Posterior cingulate gyrus (tissue), 11 donors: Measurements from ENCODE around the gene ART1.

Experiments used
- DNase-seq, 10 donors: peaks; one replicate each; pipeline versions ENCODE4 v3.0.0 to v3.0.0-alpha.2; 2020 to 2021; ENCODE audit warnings: mixed read lengths in 3 of 10
- intact Hi-C: fragments of 100-400 bp; cut with DNase I; formaldehyde crosslinking; loops from one replicate; pipeline ENCODE4 v1.15.1; 2023

ART1 gene

DNA sequence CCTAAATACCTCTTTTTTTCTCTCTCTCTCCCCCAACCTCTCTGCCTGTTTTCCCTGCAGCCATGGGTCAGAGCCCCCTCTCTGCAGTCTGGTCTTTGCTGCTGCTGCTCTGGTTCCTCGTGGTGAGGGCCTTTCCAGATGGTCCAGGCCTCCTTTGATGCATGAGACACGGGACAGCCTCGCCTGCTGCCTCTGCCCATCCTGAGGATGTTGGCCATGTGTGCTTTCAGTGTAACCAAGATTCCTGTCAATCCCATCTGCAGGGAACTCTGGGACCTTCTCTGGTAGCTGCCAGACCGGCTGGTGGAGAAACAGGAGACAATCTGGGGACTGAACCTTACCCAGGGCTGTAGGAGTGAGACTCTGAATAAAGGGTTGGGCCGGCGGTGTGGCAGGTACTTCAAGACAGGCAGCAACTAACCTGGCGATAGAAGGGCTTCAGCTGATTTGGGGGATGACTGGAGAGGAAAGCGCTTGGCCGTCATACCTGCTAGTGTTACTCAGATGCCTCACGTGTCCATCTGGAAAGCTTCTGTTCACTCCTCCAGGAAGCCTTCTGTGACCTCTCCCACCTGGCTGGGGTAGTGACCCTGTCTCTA is 19.2 kb downstream of the ART1 start:
- DNase-seq: no peak
- intact Hi-C loops: no loop called here

DNA sequence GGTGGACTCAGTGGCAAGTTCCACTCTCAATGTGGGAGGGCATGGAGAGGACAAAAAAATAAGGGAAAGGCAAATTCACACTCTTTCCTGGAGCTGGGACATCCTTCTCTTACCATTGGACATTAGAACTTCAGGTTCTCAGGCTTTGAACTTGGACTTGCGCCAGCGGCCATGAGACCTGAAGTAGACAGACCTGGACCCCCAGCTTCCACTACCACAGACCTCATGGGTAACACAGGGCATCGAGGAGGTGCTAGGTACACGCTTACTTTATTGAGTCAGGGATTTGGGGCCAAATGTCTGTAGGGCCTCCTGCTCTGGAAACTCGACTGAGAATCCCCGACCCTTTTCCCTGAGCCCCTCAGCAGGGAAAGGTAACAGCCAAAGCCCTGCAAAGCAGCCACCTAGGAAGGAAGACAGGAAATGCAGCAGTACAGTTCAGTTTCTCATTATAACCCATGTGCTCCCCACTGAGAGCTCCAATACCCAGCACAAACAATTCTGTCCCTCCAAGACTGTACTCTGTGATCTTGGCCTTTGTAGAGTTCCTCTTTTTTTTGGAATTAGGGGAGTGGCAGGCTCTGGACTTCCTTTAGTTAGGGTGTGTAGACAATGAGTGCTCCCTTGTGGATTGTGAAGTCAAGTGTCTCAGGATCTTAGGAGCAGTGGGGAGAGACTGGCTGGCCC is 20.6 kb downstream of the ART1 start:
- intact Hi-C loops: no loop called here
- DNase-seq: no peak

DNA sequence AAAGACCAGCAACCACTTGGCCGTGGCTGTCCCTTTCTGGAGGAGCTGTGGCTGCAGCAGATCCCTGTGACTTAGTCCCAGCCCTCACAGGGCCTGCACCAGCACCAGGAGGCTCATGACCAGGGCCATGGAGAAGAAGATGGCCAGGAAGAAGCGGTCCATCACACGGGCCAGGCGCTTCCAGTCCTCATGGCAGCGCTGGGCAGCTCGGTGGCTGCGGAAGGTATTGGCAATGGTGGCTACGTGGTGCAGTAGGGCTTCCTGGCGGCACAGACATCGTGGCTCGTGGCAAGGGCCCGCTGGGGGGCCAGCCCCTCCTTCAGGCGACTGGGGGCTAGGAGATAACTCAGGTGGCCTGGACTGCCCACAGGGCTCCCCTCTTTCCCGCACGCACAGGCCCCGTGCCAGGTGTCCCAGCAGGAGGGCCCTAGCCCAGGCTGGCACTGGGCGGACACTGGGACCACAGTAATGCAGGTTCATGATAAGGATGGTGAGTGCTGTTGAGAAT is 21.1 kb downstream of the ART1 start:
- intact Hi-C loops: no loop called here
- no peak for DNase-seq

DNA sequence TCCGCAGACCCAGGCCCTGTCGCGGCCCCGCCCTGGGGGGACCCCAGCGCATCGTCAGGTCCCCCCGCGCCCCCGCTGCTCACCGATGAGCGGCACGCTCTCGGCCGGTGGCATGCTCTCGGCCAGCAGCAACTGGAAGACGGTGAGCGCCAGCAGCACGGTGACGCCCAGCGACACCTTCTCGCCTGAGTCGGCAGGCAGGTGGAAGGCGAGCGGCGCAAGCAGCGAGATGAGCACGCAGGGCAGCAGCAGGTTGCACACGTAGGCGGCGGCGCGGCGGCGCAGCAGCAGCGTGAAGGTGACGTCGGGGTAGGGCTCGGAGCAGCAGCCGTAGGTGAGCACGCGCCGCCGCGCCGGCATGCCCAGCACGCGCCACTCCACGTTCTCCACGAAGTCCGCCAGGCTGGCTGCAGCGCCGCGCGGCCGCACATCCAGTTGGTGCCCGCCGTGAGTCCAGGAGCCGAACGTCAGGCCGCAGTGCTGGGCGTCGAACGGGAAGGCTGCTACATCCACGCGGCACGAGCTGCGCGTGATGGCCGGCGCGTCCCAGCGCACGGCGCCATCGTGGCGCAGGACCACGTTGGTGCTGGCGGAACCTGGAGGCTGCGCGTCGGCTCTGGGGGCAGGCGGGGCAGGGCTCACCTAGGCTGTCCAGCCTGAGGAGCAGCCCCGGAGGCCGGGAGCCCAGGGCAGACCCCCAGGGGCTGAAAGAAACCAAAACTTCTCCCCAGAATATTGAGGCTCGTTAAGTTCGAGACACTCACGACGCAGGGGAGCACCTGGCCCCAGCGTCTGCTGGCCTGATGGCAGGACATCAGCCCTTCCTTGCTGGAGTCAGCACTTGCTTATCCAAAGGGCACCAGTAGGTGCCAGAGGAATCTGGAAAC is 22.5 kb downstream of the ART1 start:
- DNase-seq: no peak
- intact Hi-C loops: no loop called here

DNA sequence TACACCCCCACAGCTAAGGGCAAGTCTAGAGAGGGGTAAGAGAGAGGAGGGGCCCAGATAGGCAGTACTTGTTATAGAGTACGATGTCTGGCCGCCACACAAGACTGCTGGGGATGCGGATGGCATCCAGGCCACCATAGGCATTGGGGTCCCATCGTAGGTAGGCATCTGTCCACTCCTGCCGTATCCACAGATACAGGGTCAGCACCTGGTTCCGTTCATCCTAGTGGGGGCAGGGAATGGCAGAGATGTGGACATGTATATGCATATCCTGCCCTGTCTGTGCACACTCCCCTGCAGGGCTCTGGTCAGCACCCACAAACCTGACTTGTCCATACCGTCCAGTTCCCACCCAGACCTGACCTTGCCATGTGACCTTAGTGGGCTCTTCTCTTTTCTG is 24.2 kb downstream of the ART1 start:
- intact Hi-C loops: no loop called here
- no peak for DNase-seq

DNA sequence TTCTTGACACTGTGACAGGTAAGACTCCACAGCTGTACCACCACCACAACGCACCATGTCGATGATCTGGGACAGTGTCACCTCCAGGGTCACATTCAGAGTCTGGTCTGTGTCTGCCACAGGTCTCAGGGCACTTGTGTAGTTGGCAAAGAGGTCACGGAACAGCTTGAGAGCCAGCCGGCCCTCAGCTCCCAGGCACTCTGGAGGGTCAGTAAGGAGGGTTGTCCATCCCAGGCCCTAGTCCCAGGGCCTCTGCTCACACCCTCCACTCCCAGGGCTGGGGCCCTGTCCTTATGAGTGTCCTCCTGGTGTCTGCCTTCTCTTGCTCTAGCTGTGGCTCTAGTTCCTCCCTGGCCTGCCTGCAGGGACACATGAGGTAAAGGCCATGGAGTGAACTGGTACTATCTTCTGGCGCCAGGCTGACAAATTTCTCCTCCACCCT is 24.8 kb downstream of the ART1 start:
- intact Hi-C loops: no loop called here
- no peak for DNase-seq

DNA sequence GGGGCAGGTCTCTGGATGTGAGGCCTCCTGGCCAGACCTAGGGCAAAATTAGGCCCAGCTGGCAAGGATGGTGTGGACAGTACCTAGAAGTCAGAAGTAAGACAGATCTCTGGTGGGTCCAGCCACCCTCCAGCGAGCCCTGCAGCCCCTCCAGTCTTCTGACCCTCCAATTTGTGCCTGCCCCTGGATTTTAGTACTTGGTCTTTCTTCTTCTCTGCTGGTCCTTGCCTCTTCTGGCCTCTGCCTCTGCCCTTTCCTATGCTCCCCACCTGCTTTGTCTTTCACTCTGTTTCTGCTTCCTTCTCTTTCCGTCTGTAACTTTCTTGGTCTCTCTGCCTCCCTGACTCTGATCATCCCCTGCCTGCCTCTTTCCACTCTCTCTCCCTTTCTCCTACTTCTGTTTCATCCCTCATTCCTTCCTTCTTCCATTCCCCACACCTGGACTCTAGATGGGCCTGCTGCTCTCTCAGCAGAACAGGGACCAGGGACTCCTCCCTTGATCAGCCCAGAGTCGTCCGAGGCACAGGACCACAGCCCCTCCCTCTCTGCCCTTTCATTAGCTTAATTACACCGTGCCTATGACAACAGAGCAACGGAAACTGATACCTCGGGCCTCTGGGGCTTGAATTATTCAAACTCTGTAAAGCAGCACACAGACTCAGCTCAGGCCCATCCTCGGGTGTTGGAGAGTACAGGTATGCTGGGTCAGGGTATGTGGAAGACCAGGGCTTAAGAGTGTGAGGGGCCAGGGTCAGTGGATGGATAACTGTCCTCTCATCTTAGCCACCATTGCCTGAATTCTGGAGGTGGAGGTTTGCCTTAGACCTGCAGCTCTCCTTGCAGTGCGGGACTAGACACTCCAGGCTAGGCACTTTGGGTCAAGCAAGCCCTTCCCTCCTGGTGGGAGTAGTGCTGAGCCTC is 26.7 kb downstream of the ART1 start, which contains the start of gene CHRNA10:
CHRNA10 (minus strand) TSS at position 51 of the 921 bp plus-strand sequence. CDS start 72 bp downstream, outside the sequence.
- intact Hi-C loops: no loop called here
- DNase-seq: no peak

DNA sequence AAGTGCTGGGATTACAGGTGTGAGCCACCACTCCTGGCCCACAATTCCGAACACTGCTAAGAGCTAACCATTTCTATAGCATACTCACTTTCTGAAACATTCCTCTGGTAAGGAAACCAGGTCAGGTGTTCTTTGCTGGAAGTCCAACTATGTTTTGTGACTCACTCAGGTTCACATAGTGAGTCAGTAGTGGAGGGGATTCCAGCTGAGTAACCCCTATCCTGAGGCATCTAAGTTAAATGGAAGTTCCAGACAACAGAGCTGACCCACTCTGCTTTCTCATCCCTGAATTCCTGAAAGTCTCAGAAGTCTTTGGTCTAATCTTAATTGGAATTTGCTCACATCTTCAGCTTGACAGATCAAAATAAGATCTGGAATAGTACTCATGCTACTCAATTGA is 29.3 kb downstream of the ART1 start:
- no peak for DNase-seq
- intact Hi-C loops: no loop called here

DNA sequence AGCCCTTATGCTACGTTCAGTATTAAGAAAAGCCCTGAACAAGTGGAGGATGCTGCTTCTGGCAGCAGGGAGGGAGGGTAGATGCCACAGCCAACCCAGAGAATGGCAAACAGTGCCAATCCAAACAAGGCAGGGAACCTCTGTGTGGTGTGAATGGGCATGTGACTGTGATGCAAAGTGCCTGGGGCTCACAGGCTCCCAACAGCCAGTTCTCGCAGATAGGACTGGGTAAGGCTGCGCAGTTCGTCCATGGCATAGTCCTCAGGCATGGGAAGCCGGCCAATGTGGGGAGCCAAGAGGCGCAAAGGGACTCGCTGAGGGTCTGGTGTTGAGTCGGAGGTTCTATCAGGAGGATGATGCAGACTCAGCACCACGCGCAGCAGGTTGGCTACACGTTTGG is 31.0 kb downstream of the ART1 start:
- intact Hi-C loops: no loop called here
- DNase-seq: no peak

DNA sequence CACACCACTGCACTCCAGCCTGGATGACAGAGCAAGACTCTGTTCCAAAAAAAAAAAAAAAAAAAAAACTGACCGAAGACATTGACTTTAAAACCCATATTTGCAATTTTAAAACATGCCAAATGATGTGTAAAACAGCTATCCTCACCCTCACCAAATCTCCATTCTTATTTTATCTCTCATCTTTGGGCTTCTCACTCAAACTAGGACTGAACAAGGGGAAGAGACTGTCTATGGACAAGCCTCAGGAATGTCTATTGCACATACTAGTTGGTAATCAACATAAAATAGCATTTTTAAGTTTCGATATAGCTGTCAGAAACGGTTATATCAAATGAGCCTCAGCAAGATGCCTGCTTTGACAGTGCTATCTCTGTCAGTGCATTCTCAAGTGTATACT is 34.1 kb downstream of the ART1 start:
- no peak for DNase-seq
- intact Hi-C loops: no loop called here

DNA sequence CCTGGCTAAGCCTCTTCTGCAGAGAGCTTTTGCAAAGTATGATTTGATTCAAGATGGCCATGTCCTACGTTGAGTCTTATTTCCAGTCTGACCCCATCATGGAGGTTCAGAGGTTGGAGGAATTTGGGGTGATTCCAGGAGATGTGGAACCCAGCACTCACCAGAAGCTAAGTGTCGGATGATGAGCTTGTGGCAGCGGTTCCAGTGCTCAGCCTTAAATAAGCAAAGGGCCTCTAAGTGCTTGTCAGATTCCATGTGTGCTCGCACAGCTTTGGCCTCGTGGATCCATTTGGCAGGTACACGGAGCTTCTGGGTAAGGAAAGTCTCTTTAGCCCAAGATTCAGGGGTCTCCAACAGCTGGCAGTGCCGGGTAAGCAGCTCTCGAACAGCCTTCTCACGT is 38.1 kb downstream of the ART1 start:
- DNase-seq: no peak
- intact Hi-C loops: no loop called here

DNA sequence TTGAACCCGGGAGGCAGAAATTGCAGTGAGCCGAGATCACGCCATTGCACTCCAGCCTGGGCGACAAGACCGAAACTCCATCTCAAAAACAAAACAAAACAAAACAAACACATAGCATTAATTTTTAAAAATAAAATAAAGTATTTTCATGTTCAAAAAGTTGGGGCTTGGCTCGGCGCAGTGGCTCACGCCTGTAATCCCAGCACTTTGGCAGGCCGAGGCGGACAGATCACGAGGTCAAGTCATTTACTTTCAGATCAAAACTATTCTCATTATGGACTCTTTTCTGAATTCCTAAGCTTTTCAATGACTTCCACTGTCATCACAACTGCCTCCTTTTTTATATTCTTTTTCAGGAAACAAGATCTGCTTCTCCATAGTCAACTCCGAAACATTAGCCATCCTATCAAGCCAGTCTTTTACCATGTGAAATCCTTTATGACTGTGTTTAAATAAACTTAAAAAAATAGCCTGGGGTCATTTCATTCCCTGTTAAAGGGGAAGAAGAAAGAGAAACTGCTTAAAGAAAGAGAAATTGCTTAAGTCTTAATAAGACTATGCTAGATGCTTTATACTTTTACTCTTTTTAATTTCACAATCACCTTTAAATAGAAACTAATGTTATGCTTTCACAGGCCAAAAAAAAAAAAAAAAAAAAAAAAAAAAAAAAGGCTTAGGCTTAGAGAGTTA is 39.3 kb downstream of the ART1 start:
- DNase-seq: no peak
- intact Hi-C loops: no loop called here

DNA sequence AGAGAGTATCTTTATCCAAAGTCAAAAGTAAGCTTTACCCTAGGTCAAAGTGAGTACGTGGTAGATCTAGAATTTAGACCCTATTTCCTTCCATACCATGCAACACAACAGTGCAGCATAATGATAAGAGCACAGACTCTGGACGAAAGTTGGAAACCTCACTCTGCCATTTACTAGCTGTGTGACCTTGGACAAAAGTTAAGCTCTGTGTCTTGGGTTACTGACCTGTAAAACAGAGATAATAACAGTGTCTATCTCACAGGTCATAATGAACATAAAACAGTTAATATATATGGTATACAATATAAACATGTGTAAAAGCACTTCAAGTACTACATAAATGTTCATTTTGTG is 39.9 kb downstream of the ART1 start:
- DNase-seq: no peak
- intact Hi-C loops: no loop called here

DNA sequence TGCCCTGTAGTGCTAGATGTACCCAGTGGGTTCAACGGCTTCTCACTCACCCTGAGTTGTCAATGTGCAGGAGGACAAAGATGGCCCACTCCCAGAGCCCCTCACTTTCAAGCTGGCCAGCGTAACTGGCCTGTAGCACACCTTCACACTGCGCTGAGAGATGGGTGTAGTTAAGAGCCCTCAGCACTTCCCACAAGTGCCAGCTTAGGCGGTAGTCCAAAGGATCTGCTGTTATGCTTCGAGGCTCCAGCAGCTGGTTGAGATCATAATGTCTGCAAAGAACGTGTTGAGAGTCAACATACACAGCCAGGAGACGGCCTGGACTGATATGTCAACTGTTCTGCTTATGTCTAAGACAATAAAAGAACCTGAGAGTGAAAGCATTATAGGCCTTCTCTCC is 41.0 kb downstream of the ART1 start:
- intact Hi-C loops: no loop called here
- no peak for DNase-seq

DNA sequence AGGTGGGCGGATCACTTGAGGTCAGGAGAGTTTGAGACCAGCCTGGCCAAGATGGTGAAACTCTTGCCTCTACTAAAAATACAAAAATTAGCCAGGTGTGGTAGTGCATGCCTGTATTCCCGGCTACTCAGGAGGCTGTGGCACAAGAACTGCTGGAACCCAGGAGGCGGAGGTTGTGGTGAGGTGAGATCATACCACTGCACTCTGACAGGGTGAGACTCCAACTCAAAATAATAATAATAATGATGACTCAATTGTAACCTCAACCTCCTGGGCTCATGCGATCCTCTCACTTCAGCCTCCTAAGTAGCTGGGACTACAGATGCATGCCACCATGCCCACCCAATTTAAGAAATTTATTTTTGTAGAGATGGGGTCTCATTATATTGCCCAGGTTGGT is 41.8 kb downstream of the ART1 start:
- intact Hi-C loops: no loop called here
- DNase-seq: no peak

DNA sequence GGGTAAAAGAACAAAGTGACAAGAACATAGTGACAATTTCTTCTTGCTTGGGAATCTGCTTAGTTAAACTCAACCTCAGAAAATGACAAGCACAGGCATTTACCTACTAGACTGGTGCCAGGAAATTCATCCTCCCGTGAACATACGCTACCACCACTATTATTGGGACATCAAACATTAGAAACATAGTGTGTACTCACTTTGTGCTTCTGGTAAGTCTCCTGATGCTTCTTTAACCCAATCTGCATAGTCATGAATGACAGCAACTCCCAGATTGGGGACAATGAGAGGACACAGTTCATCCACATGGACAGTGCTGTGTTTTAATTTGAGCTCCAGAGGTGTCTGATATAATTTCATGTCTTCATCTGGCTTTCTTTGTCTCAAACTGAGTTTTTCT is 55.5 kb downstream of the ART1 start:
- no peak for DNase-seq
- intact Hi-C loops: no loop called here

DNA sequence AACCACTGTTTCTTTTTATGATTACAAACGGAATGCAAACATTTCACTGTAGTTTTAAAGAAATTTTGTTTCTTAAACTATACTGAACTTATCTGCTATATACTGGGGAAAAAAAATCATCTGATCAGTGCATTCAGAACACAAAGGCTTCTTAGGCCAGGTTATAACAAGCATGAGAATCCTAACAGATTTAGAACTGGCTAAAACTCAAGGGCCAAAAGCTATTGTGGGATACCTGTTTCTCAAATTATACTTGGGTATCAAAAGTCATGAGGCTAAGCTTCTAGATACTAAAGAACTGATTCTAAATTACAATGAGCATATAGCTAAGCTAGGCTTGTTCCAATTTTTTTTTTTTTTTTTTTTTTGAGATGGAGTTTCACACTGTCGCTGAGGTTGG is 56.0 kb downstream of the ART1 start:
- no peak for DNase-seq
- intact Hi-C loops: no loop called here

DNA sequence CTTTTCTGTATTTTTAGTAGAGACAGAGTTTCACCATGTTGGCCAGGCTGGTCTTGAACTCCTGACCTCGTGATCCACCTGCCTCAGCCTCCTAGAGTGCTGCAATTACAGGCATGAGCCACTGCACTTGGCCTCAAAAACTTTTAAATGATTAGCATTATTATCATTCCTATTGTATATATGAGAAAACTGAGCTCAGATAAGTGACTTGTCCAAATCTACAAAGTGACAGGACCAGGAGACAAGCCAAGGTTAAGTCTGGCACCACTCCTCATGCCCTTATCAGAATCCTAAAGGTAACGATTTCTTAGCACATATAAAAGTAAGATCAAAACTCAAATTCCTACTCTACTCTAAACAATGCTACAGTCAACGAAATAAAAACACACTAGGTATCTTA is 58.5 kb downstream of the ART1 start:
- DNase-seq: no peak
- intact Hi-C loops: no loop called here

DNA sequence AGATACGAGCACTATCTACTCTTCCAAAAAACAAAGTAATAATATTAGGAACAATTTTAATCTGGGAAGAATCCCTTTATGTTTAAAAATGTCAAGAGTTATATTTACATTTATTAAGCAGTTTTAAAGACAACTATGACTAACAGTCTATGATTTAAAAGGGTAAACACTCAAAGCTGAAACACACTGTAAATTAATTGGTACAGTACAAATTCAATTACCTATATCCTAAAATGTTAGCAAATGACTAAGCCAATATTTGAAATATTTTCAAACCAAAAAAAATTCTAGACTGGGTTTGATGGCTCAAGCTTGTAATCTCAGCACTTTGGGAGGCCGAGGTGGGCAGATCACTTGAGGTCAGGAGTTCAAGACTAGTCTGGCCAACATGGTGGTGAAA is 62.2 kb downstream of the ART1 start:
- DNase-seq: no peak
- intact Hi-C loops: no loop called here

DNA sequence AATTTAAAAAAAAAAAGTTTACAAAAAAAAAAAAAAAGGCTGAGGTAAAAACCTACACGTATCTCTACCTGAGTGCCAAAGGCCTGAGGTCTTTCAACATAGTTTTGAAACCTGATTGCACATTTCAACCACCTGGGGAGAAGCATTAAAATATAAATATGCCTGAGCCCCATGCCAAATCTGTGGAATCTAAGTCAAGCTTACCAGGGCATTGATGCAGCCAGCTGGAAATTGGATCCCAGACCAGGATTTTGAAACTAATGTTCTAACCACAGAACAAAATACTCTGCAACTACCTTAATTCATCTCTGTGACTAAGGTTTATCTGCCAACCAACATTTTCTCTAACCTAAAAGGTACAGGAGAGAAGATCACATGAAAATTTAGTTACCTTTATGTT is 65.0 kb downstream of the ART1 start:
- intact Hi-C loops: no loop called here
- no peak for DNase-seq
